Tongue (tissue), 2 donors: ENCODE data around the gene OR13J1. TPM values are rescaled to one million over a fixed set of nuclear protein-coding genes. Genes with fewer than 3 reads are reported as not detected.
"Not testable (repeated sequence)": the region's sequence is repeated elsewhere in the genome, so short reads cannot be mapped to it uniquely, and the experiment has no call there.

Source experiments
- DNase-seq: peaks from one replicate; pipeline ENCODE4 v3.0.0-alpha.2; 2015
- total RNA-seq: library from RNA; depleted of rRNA; stranded (reverse); fragments of >200 nt; gene quantifications from one replicate; pipeline ENCODE4 v1.2.3, GENCODE V29; 2014

OR13J1 gene
- total RNA-seq, 1 donor from 2014 or later, result not detected

DNA sequence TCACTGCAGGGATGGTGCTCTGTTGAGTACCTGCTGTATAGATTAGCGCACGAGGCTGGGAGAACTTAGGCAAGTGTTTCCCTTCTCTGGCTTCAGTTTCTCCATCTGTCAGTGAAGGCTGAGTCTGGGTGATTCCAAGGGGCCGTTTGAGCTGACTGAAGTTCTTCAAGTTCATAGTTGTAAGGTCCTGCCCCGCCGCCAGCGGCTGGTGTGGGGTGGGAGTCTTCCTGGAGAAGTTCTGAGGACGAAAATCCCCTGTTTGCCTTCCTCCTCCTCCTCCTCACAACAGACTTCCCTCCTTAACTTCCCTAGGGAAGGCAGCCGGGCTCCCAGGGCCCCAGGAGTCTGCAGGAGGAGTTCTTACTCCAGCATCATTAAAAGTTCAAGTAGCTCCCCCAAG is 34.1 kb upstream of the OR13J1 start:
- DNase-seq, result no peak

DNA sequence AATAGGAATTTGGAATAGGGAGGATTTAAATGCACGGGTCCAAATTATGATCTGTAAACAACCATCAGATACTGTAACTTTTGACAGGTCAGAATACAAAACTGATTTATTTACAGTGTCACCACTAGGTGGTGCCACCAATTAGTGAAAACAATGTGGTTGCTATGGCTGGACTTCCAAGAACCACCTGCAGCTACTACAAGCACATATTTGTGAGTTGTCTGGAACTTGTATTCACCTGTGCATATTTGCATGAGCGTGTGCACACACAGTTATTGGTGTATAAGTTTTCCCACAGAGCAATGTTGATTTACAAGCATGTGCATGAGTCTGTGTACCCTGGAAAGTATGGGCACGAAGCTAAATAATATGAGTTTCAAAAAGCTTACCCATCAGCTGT is 32.8 kb upstream of the OR13J1 start:
- DNase-seq, result peak; percentile 82

DNA sequence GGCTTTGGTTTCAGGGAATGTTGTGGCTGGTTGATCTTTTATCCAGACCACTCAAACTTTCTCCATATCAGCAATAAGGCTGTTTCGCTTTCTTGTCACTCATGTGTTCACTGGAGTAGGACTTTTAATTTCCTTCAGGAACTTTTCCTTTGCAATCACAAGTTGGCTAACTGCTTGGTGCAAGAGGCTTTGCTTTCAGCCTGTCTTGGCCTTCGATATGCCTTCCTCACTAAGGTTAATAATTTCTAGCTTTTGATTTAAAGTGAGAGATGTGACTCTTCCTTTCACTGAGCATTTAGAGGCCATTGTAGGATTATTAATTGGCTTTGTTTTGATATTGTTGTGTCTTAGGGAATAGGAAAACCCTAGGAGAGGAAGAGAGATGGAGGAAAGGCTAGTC is 28.8 kb upstream of the OR13J1 start:
- no peak for DNase-seq

DNA sequence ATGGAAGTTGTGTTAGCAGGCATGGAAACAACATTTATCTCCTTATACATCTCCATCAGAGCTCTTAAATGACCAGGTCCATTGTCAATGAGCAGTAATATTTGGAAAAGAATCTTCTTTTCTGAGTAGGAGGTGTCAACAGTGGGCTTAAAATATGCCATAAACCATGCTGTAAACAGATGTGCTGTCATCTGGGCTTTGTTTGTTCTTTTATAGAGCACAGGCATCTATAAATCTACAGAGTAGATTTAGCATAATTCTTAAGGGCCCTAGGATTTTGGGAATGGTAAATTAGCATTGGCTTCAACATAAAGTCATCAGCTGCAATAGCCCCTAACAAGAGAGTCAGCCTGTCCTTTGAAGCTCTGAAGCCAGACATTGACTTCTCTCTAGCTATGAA is 28.1 kb upstream of the OR13J1 start:
- no peak for DNase-seq

DNA sequence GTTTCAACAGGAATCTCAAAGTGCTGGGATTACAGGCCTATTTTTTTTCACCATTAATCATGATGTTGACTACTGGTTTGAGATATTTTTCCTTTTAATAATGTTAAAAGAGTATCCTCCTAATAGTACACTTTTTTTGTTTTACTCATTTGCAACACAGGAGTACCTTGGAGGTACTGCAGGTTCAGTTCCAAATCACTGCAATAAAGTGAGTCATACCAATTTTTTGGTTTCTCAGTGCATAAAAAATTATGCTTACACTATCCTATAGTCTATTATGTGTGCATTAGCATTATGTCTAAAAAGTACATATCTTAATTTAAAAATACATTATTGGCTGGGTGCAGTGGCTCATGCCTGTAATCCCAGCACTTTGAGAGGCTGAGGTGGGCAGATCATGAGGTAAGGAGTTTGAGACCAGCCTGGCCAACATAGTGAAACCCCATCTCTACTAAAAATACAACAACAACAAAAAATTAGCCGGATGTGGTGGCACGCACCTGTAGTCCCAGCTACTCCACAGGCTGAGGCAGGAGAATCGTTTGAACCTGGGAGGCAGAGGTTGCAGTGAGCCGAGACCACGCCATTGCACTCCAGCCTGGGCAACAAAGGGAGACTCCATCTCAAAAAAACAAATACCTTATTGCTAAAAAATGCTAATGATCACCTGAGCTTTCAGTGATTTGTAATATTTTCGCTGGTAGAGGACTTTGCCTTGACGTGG is 27.3 kb upstream of the OR13J1 start:
- not testable (repeated sequence) for DNase-seq

DNA sequence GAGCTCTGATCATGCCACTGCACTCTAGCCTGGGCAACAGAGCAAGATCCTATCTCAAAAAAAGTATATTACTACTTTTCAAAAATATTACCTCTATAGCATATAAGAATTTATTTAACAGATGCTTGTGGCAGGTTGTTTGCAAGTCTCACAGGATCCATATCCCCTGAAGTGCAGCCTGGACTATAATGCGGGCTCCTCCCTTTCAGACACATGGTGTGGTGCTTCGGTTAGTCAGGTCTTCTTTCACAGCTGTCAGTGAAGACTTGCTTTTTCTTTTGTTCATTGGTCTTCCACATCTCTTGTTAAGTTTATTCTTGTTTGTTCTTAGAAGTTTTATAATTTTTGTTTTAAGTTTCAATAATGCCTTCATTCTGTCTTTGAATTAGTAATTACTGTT is 26.4 kb upstream of the OR13J1 start:
- DNase-seq, result no peak

DNA sequence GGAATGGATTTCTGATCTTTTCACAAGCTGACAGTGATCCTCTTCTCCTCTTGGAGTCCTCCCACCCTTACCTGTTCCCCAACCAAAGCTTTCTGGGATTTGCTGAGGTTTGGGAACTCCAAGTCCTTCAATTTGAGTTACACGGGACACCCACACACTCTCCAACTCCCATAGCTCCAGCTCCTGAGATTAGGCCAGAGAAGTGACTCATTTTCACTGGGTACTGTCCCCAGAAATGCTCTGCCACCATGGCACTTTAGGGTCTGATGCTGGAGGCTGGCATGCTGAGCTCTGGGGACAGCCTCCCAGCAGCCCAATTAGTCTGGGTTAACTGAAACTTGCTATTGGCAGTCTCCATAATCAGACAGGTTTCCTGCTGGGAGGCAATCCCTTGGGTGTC is 21.9 kb upstream of the OR13J1 start:
- no peak for DNase-seq

DNA sequence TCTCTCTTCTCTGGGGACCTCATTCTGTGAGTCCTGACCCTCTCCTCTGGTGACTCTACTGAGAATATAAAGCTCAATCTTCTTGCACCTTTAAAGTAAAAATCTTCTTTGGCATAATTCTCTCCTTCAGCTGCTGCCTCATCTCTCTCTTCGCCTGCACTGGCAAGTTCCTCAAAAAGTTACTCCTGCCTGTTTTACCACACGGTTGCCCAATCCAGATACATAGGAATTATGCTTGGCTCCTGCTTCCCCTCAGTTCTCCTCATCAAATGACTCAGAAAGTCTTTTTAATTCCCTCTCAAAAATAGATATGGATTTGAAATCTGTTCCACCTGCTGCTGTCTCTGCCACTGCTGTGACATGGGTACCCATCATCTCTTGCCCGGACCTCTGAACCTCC is 21.4 kb upstream of the OR13J1 start:
- no peak for DNase-seq

DNA sequence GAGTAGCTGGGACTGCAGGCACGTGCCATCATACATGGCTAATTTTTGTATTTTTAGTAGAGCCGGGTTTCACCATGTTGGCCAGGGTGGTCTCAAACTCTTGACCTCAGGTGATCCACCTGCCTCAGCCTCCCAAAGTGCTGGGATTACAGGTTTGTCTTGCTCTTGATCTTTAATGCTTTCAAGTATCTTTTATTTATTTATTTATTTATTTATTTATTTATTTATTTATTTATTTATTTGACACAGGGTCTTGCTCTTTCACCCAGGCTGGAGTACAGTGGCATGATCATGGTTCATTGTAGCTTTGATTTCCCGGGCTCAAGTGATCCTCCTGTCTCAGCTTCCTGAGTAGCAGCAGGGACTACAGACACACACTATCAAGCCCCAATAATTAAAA is 14.7 kb upstream of the OR13J1 start:
- not testable (repeated sequence) for DNase-seq

DNA sequence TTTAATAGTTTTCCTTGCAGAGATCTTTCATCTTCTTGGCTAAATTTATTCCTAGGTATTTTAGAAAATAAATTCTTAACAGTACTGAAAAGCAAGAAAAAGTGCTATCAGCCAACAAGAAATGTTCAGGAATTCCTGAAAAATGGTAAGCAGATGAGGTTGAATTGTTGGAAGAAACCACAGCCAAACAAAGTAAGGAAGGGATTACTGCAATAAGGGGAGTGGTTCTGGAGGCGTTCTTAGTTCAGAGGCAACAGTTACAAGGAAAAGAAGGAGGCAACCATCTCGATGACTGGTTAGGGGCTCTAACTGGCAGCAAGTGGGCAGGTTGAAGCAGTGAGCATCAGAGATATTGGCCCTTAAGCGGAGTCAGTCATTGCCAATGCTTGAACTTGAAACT is 12.8 kb upstream of the OR13J1 start:
- DNase-seq, result no peak

DNA sequence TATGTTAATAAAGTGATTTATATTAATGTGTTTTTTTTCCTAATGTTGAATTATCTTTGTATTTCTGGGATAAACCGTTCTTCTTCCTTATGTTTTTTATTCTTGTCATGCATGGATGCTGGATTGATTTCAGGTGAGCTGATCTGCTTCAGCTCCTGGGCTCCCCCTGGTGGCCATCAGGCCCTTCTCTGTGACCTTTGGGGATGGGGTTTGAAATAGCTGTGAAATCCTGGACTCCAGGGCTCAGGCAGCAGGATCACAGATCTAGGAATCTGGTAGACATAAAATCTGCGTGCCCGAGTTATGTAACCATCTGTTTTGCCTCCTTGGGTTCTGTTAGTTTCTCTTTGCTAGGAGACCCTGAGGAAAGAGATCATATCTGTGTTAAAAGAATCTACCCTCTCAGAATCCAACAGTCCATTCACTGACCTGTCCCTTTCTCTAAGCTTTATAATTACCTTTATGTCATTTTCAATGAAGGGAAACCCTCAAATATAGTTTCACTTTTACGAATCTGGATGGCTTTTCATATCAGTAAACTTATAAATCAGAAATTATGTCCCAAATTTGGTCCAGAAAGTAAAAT is 12.2 kb upstream of the OR13J1 start:
- DNase-seq, result peak; percentile 93

DNA sequence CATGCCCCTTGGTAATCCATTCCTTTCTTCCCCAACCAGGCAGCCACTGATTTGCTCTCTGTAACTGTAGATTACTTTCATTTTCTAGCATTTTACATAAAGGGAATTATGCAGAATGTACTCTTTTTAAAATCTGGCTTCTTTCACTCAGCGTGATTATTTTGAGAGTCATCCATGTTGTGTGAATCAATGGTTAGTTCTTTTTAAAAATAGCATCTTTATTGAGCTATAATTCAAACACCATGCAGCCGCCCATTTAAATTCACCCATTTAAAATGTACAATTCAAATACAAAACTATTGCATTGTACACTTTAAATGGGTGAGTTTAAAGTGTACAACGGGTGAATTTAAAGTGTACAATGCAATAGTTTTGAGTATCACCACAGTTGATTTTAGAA is 2.3 kb upstream of the OR13J1 start:
- no peak for DNase-seq

DNA sequence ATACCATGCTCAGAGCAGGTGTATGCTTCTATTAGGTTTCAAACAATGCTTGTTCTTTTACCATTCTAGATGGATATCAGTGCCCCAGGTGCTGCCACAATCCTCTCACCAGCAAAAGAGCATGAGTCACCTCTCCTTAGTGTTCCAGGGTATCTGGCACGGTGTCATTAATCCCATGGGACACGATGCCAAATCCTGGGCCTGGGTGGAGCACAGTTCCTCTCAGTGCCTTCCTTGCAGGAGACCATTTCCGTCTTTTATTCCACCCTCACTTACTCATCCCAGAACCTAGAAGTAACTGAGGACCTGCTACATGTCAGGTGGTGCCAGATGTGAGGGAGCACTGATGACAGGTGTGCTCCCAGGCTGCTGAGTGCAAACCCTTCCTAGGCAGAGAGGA is 1.3 kb upstream of the OR13J1 start:
- no peak for DNase-seq

DNA sequence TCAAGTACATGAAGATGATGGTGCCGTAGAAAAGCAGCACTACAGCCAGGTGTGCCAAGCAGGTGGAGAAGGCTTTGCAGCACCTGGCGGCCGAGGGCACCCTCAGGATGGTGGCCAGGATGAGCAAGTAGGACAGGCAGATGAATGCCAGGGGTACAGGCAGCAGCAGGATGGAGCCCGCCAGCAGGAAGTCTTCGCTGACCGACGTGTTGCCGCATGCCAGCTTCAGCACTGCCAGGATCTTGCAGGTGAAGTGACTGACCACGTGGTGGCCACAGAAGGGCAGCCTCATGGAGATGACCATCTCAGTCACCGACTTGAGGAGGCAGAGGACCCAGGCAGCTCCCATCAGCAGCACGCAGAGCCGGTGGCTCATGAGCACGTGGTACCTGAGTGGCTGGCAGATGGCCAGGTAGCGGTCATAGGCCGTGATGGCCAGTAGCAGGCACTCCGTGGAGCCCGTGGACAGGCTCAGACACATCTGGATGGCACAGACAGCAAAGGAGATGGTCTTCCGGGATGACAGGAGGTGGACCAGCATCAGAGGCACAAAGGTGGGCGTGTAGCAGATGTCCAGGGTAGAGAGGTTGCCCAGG is 482 bp downstream of the OR13J1 start:
- no peak for DNase-seq

DNA sequence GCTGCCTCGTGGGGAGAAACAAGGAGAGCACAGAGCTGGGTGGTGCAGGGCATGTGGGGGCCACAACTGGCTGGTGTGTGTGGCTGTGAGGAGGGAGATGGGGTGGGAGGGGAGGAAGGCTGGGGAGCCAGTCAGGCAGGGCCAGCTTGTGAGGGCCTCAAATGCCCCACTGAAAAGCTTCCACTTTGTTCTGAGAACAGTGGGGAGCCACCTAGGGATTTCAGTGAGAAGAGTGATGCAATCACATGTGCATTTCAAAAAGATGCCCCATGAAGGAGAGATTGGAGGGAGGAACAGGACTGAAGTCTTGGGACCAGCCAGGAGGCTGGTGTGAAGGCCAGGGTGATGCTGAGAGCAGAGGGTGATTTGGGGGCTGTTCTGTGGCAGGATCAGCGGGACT is 1.3 kb downstream of the OR13J1 start:
- DNase-seq, result no peak

DNA sequence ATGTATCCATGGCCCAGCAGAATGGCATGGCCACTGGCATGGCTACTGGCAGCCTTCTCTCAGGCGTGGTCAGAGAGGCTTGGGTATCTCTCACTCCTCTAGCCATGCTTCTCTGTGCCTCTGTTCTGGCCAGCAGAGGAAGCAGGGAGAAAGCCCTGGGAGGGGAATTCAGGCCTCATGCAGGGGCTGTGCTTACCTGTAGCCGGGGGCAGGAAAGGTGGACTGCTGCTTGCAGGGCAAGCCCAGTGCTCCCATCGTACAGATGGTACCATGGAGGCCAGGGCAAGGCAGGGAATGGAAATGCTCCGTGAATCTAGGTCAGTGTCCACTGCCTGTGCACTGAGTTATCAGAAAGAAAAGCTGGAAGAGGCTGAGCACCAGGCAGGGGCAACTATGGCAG is 2.7 kb downstream of the OR13J1 start:
- DNase-seq, result no peak

DNA sequence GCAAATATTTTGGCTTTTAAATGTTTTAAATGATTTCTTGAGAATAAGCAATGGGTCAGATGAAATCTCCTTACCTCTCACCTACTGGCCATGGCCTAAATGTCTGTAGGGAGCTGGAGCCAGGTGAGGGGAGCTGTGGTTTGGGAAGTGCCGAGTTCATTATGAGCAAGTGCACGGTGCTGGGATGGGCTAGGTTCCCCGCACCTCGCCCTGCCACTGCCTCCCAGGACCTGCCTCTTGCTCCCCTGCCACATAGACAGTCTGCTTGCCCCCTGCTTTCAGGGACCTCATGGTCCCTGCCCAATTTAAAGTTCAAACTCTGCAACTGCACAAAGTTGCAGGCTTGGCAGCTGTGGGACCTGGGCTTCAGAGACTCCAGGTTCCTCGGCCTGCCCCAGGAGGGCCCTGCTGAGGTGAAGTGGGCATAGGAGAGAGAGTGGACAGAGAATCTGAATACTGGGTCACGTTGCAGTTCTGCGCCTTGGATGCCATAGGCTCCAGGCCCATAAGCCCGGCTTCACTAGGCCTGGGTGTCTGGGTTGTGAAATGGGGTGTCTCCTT is 5.4 kb downstream of the OR13J1 start:
- no peak for DNase-seq

DNA sequence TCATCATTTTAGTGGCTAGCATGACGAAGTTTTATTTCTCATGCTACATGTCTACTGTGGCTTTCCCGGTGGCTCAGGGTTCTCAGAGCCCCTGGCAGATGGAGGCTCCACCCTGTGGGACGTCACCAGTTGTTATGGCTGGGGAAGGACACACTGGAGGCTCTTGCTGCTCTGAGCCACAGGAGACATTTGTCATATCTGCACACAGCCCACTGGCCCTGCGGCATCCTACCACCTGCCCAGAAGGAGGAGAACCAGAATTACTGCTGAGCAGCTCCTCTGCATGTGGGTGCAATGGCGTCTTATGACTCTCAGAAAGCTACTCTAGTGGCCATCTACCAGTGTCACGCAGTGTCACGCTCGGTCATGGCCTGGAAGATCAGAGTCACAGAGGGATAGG is 6.6 kb downstream of the OR13J1 start:
- DNase-seq, result no peak

DNA sequence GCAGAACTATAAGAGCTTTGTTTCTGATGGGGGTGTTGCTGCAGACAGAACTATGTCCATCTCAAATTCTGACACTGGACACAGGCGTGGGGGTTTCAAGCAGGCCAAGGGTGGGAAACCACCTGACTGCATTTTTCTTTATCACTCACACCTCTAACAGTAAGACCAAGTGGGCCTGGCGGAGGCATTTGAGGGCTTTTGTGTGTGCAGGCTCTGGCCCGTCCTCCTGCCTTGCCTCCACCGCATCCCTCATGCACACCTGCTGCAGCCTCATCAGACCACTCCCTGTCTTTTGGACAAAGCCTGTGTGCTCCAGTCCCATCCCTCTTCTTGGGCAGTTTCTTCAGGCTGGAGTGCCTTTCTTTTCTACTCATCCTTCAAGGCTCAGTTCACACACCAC is 7.9 kb downstream of the OR13J1 start:
- DNase-seq, result no peak

DNA sequence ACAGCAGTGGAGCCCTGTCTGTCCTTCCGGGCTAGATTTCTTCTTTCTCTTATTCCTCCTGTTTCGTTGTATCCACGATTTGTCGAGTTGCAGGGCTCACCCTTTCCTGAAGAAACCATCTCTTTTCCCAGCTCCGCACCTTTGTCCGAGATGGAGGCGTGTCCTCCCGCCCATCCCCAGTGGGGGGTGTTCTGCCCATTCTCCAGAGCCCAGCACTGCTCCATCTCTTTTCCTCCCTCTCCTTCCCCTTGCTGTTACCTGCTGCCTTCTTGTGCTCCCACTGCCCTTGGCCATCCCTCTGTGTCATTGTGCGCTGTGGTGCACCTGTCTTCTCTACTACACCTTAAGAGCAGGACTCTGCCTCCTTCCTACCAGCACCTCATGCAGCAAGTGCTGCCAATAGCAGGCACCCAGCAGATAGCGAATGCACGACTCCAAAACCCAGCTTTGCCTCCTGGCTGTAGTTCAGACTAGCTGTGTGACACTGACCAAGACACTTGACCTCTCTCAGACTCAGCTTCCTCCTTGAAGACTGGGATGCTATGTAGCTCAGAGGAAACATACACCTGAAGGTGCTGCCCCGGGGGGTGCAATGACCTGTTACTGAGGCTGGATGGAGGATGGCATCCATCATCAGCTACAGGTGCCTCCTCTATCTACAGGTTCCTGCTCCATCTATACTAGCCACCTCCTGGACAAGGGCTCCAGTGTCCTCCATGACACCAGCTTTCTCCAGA is 8.9 kb downstream of the OR13J1 start:
- no peak for DNase-seq

DNA sequence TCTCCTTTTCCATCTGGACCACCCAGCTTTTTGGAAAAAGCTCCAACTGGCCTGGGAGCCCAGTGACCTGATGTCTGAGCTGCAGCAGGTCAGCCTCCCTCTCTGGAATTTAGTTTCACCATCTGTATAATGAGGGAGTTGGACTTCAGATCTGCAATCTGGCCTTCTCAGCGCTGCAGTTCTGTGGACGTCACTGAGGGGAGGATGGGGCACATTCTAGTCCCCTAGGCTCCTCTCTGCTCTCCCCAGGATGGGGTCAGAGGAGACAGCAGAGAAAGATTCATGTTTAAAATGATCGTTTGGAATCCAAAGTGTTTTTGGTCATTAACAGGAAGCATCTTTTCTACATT is 10.2 kb downstream of the OR13J1 start:
- no peak for DNase-seq

DNA sequence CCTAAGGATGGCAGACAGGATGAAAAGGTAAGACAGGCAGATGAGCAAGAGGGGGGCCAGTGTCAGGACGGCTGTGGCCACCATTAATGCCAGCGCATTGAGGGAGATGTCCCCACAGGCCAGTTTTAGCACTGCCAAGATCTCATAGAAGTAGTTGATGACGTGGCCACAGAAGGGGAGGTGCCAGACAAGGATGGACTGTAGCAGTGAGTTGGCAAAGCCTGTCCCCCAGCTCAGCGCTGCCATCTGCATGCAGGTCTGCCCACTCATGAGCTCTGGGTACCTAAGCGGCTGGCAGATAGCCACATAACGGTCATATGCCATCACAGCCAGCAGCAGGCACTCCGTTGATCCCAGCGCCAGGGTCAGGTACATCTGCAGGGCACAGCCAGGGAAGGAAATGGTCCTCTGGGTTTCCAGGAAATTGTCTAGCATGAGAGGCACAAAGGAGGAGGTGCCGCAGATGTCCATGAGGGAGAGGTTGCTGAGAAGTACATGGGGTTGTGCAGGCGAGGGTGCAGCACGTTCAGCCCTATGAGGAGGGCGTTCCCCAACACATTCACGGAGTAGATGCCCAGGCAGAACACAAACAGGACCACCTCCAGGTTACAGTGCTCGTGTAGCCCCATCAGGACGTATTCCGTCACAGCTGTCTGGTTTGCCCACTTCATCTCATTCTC is 10.8 kb downstream of the OR13J1 start:
- DNase-seq, result peak; percentile 36

DNA sequence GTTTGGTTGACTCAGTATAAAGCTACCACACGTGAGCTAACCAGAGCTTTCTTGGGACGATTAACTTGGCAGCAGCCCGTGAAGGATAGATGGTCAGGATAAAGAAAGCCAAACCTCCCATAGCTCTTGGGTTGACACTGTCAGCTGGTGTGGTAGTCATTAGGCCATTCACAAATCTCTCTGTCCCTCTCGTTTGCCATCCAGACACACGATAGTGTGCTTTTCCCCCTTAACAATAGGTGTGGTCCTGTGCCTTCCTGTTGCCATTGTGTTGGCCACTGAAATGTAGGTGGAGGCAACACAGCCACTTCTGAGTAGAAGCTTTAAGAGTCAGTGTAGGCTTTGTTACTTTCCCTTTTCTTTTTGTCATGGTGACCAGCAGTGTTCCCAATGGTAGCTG is 11.7 kb downstream of the OR13J1 start:
- DNase-seq, result no peak
